ENCODE measurements around the gene FSTL3.

DNA sequence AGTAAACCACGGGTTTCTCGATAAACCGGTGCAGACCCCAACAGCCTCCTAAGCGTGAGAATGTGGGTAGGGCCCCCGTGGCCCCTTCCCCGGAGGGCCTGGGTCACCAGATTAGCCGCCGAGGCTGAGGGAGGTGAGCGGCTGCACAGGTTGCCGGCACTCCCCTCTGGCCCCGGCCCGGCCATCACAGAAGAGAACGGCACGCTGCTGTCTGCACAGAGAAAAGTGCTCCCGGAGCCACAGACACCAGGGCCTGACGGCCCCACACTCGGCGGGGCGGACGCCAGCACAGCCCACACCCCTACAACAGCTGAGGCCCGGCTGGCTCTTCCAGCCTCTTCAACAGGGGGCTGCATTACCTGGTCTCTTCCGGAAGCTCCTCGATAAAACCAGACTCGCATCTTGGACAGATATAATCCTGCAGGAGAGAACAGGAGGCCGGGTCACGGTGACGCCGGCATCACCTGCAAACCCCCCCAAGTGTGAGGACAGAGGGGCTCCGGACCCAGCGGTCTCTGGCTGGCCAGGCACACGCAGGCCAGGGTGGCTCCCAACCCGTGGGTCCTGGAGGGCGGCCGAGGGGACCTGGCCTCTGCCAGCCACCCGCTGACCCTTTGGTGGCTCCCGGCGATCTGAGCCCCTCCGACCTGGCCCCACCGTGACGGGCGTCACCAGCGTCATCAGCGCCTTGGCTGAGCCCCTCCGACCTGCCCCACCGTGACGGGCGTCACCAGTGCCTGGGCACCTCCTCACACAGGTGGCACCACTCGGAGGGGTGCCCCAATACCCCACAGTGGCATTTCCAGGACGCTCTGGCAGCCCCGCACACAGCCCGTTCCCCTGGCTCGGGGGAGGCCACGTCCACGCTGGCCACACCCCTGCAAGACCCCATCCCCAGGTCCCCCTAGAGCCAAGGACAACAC lies 23.5 kb upstream of the FSTL3 start:
- TF ChIP-seq EP300 (IDR thresholded peaks at IDR 0.05; ENCODE audit: borderline replicate concordance in 1 of 2, control insufficient read depth in 1 of 2, low read depth in 2 of 2, low read length in 2 of 2) (no peak), POLR2A (IDR thresholded peaks at IDR 0.05; ENCODE audit: low read depth, low read length) (no peak; the same call in 1 of the 2 replicates), ASH2L (IDR thresholded peaks at IDR 0.05; ENCODE audit: borderline replicate concordance, low read depth) (no peak), RCOR1 (conservative IDR thresholded peaks at IDR 0.05; ENCODE audit: low read depth, low read length) (no peak), ETV6 (conservative IDR thresholded peaks at IDR 0.05 in 1 of 2, IDR thresholded peaks at IDR 0.05 in 1 of 2; ENCODE audit: borderline replicate concordance in 1 of 2, low read depth in 1 of 2) (no peak), ZNF274 (IDR thresholded peaks at IDR 0.05; ENCODE audit: insufficient read depth, insufficient read length) (no peak), HCFC1 (IDR thresholded peaks at IDR 0.05; ENCODE audit: low read length) (no peak)
- TF ChIP-seq, protein P1, sequence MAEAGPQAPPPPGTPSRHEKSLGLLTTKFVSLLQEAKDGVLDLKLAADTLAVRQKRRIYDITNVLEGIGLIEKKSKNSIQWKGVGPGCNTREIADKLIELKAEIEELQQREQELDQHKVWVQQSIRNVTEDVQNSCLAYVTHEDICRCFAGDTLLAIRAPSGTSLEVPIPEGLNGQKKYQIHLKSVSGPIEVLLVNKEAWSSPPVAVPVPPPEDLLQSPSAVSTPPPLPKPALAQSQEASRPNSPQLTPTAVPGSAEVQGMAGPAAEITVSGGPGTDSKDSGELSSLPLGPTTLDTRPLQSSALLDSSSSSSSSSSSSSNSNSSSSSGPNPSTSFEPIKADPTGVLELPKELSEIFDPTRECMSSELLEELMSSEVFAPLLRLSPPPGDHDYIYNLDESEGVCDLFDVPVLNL (IDR thresholded peaks at IDR 0.05; ENCODE audit: low read depth, low read length), result no peak

All from GM12878 (cell line).